Measurements from ENCODE around the gene MAGI1. TPM values are rescaled to one million over a fixed set of nuclear protein-coding genes. Genes with fewer than 3 reads are reported as not detected.
"Not testable (repeated sequence)": the region's sequence is repeated elsewhere in the genome, so short reads cannot be mapped to it uniquely, and the experiment has no call there.

The MAGI1 gene
- total RNA-seq, 2 donors from 2014 or later = 37.5 to 51.6 TPM

- Histone ChIP-seq H3K36me3 (no peaks in the 10 kb centered on the region), H3K9me3 (no peaks in the 10 kb centered on the region), H3K4me1 (replicated peaks) (no peaks in the 10 kb centered on the region), H3K27me3 (replicated peaks; ENCODE audit: insufficient read depth) (no peaks in the 10 kb centered on the region), H3K27ac (no peak overlapping the region), H3K4me3 (no peak overlapping the region)
- intact Hi-C loops (cut with DNase I) = no loop called here
- no peak for DNase-seq (ENCODE audit: low spot score)
- no peak for TF ChIP-seq CTCF (IDR thresholded peaks at IDR 0.05)
Measured at GRCh38 chr3:65573548-65574116, 465.1 kb downstream of the MAGI1 start.

DNA sequence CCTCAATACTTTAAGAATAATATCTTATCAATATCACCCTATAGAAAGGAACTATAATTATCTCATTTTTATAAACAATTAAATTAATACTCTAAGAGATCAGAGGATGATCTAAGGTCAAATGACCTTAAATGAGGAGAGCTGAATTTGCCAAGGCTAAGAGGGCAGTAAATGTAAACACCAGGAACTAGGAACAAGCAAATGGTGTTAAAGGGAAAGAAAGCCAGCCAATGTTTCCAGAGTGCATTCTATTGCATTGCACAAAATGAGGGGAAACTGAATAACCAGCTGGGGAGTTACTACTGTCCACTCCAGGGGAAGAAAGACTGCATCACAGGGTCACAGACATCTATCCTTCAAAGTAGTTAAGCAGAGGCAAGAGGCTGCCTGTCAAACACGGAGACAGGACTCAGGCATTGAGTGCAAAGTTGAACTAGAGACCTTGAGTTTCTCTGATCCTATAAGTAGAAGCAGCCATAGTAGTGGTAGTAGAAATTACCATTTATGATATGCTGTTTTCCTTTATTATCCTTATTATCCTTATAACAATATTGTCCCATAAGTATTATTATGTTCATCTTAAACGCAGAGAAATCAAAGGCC is 466.4 kb downstream of the MAGI1 start:
- no peaks in the 10 kb centered on the region for H3K9me3 ChIP-seq
- no peak for DNase-seq (ENCODE audit: low spot score)
- no peaks in the 10 kb centered on the region for H3K36me3 ChIP-seq
- no peaks in the 10 kb centered on the region for H3K27me3 ChIP-seq (replicated peaks; ENCODE audit: insufficient read depth)
- intact Hi-C loops (cut with DNase I) = no loop called here
- TF ChIP-seq POLR2A (IDR thresholded peaks at IDR 0.05) (no peak), POLR2AphosphoS5 (IDR thresholded peaks at IDR 0.05) (no peak), CTCF (IDR thresholded peaks at IDR 0.05) (no peak)
- no peaks in the 10 kb centered on the region for H3K4me1 ChIP-seq (replicated peaks)
- no peak overlapping the region for H3K27ac ChIP-seq
- no peak overlapping the region for H3K4me3 ChIP-seq
- 76% methylated on average over 2 of the region's 2 CpGs for WGBS

DNA sequence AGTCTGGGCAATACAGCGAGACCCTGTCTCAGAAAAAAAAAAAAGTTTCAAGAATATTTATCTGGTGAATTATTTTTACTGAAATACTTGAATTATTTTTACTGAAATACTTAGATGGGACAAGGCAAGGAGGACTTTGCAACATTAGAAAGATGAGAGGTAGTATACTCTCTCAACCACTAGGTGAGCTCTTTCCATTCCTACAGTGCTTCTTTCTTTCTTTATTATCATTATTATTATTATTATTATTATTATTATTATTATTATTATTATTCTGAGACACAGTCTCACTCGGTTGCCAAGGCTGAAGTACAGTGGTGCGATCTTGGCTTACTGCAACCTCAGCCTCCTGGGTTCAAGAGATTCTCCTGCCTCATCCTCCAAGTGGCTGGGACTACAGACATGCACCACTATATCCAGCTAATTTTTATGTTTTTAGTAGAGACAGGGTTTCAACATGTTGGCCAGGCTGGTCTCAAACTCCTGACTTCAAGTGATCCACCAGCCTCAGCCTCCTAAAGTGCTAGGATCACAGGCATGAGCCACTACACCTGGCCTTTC is 468.8 kb downstream of the MAGI1 start:
- TF ChIP-seq POLR2A (IDR thresholded peaks at IDR 0.05) = no peak
- no peak for TF ChIP-seq POLR2AphosphoS5 (IDR thresholded peaks at IDR 0.05)
- TF ChIP-seq CTCF (IDR thresholded peaks at IDR 0.05) = no peak
- H3K27me3 ChIP-seq (replicated peaks; ENCODE audit: insufficient read depth) = no peaks in the 10 kb centered on the region
- no peaks in the 10 kb centered on the region for H3K36me3 ChIP-seq
- no peaks in the 10 kb centered on the region for H3K4me1 ChIP-seq (replicated peaks)
- no peak for DNase-seq (ENCODE audit: low spot score)
- no peak overlapping the region for H3K4me3 ChIP-seq
- WGBS = 97% methylated on average over 3 of the region's 3 CpGs
- intact Hi-C loops (cut with DNase I) = no loop called here
- no peak overlapping the region for H3K27ac ChIP-seq
- H3K9me3 ChIP-seq = no peaks in the 10 kb centered on the region

DNA sequence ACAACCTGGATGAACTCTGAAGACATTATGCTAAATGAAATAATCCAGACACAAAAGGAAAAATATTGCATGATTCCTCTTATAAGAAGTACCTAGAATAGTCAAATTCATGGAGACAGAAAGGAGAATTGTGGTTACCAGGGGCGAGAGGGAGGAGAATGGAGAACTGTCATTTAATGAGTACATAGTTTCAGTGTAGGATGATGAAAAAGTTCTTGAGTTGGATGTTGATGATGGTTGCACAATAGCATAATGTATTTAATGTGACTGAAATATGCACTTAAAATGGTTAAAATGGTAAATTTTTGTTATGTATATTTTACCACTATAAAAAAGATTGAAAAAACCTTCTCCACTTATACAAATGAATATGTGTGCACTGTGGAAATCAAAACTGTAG is 469.6 kb downstream of the MAGI1 start:
- no peaks in the 10 kb centered on the region for H3K4me1 ChIP-seq (replicated peaks)
- H3K27ac ChIP-seq = no peak overlapping the region
- H3K27me3 ChIP-seq (replicated peaks; ENCODE audit: insufficient read depth) = no peaks in the 10 kb centered on the region
- intact Hi-C loops (cut with DNase I) = no loop called here
- no peaks in the 10 kb centered on the region for H3K9me3 ChIP-seq
- H3K4me3 ChIP-seq = no peak overlapping the region
- no peaks in the 10 kb centered on the region for H3K36me3 ChIP-seq
- TF ChIP-seq POLR2AphosphoS5 (IDR thresholded peaks at IDR 0.05) (no peak), CTCF (IDR thresholded peaks at IDR 0.05) (no peak), POLR2A (IDR thresholded peaks at IDR 0.05) (no peak)
- 89% methylated on average over 1 of the region's 1 CpG for WGBS
- no peak for DNase-seq (ENCODE audit: low spot score)

DNA sequence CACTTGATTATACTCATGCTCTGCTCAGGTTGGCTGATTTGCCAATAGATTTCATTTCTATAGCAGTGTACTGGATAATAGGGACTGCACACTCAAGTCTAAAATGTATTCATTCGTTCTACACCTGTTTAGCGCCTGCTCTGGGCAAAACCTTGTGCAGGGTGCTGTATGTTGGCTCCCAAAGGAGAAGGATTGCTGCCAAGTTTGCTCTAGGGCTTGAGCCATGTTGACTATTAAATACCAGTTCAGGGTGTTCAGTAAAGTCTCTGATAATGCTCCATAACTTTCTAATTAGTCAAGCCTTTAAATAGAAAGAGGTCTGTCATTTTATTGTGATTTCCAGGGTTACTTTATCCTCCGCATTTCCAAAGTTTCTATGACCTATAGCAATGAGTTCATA is 470.2 kb downstream of the MAGI1 start:
- WGBS = 67% methylated on average over 3 of the region's 3 CpGs
- Histone ChIP-seq H3K4me1 (replicated peaks) (no peaks in the 10 kb centered on the region), H3K9me3 (no peaks in the 10 kb centered on the region), H3K27ac (no peak overlapping the region), H3K36me3 (no peaks in the 10 kb centered on the region), H3K27me3 (replicated peaks; ENCODE audit: insufficient read depth) (no peaks in the 10 kb centered on the region), H3K4me3 (no peak overlapping the region)
- intact Hi-C loops (cut with DNase I) = no loop called here
- no peak for DNase-seq (ENCODE audit: low spot score)
- TF ChIP-seq CTCF (IDR thresholded peaks at IDR 0.05) (no peak), POLR2A (IDR thresholded peaks at IDR 0.05) (no peak), POLR2AphosphoS5 (IDR thresholded peaks at IDR 0.05) (no peak)

GRCh38 chr3:65565744-65566143 is 473.0 kb downstream of the MAGI1 start:
- WGBS = 96% methylated on average over 11 of the region's 11 CpGs
- H3K9me3 ChIP-seq; H3K27me3 ChIP-seq (replicated peaks; ENCODE audit: insufficient read depth); H3K4me3 ChIP-seq; H3K4me1 ChIP-seq (replicated peaks); H3K27ac ChIP-seq; intact Hi-C loops (cut with DNase I); H3K36me3 ChIP-seq; DNase-seq (ENCODE audit: low spot score): not testable (repeated sequence)

Measured in prostate gland (tissue), 2 donors.